ENCODE data around the gene BNC2.
"Not testable (repeated sequence)": the region's sequence is repeated elsewhere in the genome, so short reads cannot be mapped to it uniquely, and the experiment has no call there.

Gene BNC2

GRCh38 chr9:16884952-16885513, 14.6 kb upstream of the BNC2 start:
- no peak overlapping the region for H3K27ac Mint-ChIP-seq
- DNase-seq, result no peak
- no peak overlapping the region for H3K4me3 Mint-ChIP-seq
- peaks cover 15% of the 10 kb centered on the region for H3K9me3 Mint-ChIP-seq
- no peak for TF ChIP-seq CTCF (IDR thresholded peaks at IDR 0.05)
- H3K36me3 Mint-ChIP-seq (ENCODE audit: low read depth), result no peaks in the 10 kb centered on the region
- H3K4me1 Mint-ChIP-seq, result peaks cover 4% of the 10 kb centered on the region
- peaks cover 4% of the 10 kb centered on the region for H3K27me3 Mint-ChIP-seq (ENCODE audit: low read depth, poor library complexity)

- TF ChIP-seq CTCF (IDR thresholded peaks at IDR 0.05), result no peak
- H3K36me3 Mint-ChIP-seq (ENCODE audit: low read depth), result no peaks in the 10 kb centered on the region
- H3K4me3 Mint-ChIP-seq, result no peak overlapping the region
- peaks cover 4% of the 10 kb centered on the region for H3K4me1 Mint-ChIP-seq
- H3K9me3 Mint-ChIP-seq, result peaks cover 15% of the 10 kb centered on the region
- peaks cover 4% of the 10 kb centered on the region for H3K27me3 Mint-ChIP-seq (ENCODE audit: low read depth, poor library complexity)
- no peak for DNase-seq
- no peak overlapping the region for H3K27ac Mint-ChIP-seq
Observed at GRCh38 chr9:16884373-16884772, 13.9 kb upstream of the BNC2 start.

- no peak overlapping the region for H3K27ac Mint-ChIP-seq
- H3K4me3 Mint-ChIP-seq, result no peak overlapping the region
- H3K36me3 Mint-ChIP-seq (ENCODE audit: low read depth), result no peaks in the 10 kb centered on the region
- H3K4me1 Mint-ChIP-seq, result peaks cover 4% of the 10 kb centered on the region
- no peak for TF ChIP-seq CTCF (IDR thresholded peaks at IDR 0.05)
- no peak for DNase-seq
- peaks cover 15% of the 10 kb centered on the region for H3K9me3 Mint-ChIP-seq
- H3K27me3 Mint-ChIP-seq (ENCODE audit: low read depth, poor library complexity), result peaks cover 4% of the 10 kb centered on the region
Observed at GRCh38 chr9:16883586-16883985, 13.1 kb upstream of the BNC2 start.

GRCh38 chr9:16882440-16882839, 12.0 kb upstream of the BNC2 start:
- H3K4me3 Mint-ChIP-seq; H3K4me1 Mint-ChIP-seq; DNase-seq; H3K27ac Mint-ChIP-seq; H3K36me3 Mint-ChIP-seq (ENCODE audit: low read depth); H3K27me3 Mint-ChIP-seq (ENCODE audit: low read depth, poor library complexity): not testable (repeated sequence)
- H3K9me3 Mint-ChIP-seq, result peaks cover 15% of the 10 kb centered on the region

GRCh38 chr9:16879416-16879815, 8.9 kb upstream of the BNC2 start:
- H3K4me3 Mint-ChIP-seq, result no peak overlapping the region
- H3K27me3 Mint-ChIP-seq (ENCODE audit: low read depth, poor library complexity), result peaks cover 4% of the 10 kb centered on the region
- peaks cover 4% of the 10 kb centered on the region for H3K4me1 Mint-ChIP-seq
- DNase-seq, result no peak
- peaks cover 21% of the 10 kb centered on the region for H3K9me3 Mint-ChIP-seq
- no peak for TF ChIP-seq CTCF (IDR thresholded peaks at IDR 0.05)
- H3K27ac Mint-ChIP-seq, result no peak overlapping the region
- no peaks in the 10 kb centered on the region for H3K36me3 Mint-ChIP-seq (ENCODE audit: low read depth)

GRCh38 chr9:16877256-16877655, 6.8 kb upstream of the BNC2 start:
- no peaks in the 10 kb centered on the region for H3K36me3 Mint-ChIP-seq (ENCODE audit: low read depth)
- H3K27ac Mint-ChIP-seq, result no peak overlapping the region
- peaks cover 10% of the 10 kb centered on the region for H3K9me3 Mint-ChIP-seq
- DNase-seq, result no peak
- no peak overlapping the region for H3K4me3 Mint-ChIP-seq
- H3K4me1 Mint-ChIP-seq, result no peaks in the 10 kb centered on the region
- TF ChIP-seq CTCF (IDR thresholded peaks at IDR 0.05), result no peak
- H3K27me3 Mint-ChIP-seq (ENCODE audit: low read depth, poor library complexity), result peaks cover 12% of the 10 kb centered on the region
